Medulla oblongata (tissue), 1 donor: Measurements from ENCODE around the gene PPARD.
A peak's percentile ranks its signal among the peaks of the same experiment; 100 is the strongest.
"Not testable (repeated sequence)": the region's sequence is repeated elsewhere in the genome, so short reads cannot be mapped to it uniquely, and the experiment has no call there.

Experiments
- DNase-seq: peaks from one replicate; pipeline ENCODE4 v3.0.0-alpha.2; 2015; ENCODE audit errors: extremely low spot score

The PPARD gene

GRCh38 chr6:35342258-35343091, at the start of gene PPARD:
PPARD (plus strand) TSS chr6:35342558; CDS start chr6:35411088, 68,530 bp downstream.
- peak; percentile 99 for DNase-seq

GRCh38 chr6:35293681-35294080, 48.7 kb upstream of the PPARD start:
- no peak for DNase-seq

DNA sequence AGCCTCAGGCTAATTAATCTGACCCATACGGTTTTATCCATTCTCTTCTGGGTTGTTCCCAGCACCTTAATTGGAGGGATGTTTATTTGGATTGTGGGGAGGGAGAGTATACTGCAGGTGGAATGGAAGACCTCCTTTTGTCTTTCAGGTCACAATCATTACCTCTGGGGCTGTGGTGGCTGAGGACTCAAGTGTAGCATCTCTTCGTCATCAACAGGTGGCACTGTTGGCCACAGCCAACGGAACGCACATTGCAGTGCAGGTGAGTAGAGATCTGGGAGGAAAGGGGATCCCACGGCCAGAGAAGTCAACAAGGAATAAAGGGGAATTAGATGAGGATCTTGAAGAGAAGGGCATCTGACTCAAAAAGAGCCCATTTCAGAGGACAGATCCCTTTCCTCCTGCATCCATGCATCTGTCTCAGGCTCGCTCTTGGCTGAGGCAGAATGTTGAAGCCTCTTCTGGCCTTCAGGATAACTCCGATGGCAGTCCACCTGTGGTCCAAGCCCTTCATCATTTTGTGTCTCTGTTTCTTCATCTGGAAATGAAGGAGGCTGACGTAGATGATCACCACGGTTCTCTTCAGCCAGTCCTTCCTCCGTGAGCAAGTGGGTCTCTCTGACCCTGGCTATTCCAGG, 47.9 kb upstream of the PPARD start:
- DNase-seq = no peak

DNA sequence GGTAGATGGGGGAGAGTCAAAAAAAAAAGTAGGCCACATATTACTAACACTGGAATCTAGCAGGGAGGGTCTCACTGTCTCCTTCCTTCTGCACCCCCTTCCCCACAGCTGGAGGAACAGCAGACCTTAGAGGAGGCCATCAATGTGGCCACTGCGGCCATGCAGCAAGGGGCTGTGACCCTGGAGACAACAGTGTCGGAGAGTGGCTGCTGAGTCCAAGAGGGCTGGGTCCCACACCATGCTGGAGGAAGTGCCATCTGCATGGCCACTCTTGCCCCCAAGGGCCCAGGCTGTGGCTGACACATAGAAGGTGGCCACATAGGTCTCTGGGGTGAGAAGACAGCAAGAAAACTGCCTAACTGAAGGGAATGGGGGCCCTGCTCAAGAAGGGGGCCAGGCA, 47.3 kb upstream of the PPARD start:
- no peak for DNase-seq

DNA sequence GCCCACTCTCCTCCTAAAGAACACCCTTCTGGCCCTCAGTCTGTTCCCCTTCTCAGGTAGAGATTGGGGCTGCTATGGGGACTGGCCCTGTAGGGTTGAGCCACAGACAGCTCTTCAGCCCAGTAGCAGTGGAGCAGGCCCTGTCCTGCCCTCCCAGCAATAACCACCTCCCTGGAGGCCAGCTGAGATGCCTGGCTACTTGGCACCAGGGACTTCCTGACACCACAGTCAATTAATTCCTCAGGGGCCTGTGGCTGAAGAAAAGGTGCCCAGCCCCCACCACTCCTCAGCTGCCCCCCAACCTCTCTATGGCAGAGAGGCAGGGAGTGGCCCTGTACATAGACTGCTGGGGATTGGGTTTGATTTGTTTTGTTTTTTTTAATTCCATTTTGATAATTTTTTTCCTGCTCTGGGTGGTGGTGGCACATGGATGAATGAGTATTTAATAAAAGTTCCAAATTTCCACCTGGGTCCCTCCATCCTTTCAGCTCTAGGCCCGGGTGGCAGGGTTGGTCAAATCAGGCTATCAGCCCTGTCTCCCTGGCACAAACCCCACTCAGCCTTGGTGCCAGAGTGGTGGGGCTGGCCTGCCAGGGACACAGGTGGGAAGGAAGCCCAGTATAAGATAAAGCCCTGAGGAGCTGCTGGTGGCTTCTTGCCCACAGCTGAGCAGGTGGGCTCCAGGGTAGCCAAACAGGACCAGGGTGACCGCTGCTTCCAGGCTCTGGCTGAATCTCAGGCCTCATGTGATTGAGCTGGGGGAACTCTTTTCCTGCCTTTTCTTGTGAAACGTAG, 46.6 kb upstream of the PPARD start:
- DNase-seq = no peak

GRCh38 chr6:35296931-35297600, 45.3 kb upstream of the PPARD start:
- DNase-seq = no peak

- peak; percentile 74 for DNase-seq
These were observed 44.5 kb upstream of the PPARD start, which contains the start of gene DEF6 for GRCh38 chr6:35297601-35298481. DEF6 (plus strand) TSS chr6:35297818; CDS start chr6:35297857, 39 bp downstream.

DNA sequence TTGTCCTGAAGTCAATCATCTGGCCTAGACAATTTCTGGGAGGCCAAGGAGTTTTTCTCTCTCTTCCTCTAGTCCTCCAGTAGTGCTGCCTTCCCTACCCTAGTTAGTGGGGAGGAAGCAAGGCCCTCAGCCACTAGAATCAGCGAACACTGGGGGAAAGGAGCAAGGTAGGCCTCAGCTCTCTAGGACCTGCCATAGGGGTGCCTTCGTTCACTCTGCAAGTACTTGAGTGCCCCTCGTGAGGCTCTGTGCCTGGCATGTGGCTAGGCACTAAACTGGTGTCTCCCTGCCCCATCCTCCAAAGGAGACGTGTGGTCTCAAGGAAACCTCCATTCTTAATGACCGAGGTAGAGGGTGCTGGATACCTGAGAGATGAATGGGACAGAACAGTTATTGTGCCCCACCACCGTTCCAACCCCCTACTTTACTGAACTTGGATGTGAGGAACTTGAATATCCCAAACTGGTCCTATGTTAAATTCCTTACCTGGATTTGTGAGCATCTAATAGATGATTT, 43.7 kb upstream of the PPARD start:
- DNase-seq = no peak

GRCh38 chr6:35299674-35300073, 42.7 kb upstream of the PPARD start:
- peak; percentile 73 for DNase-seq

GRCh38 chr6:35300848-35301247, 41.5 kb upstream of the PPARD start:
- DNase-seq = peak; percentile 47

- peak; percentile 51 for DNase-seq
These were observed 39.6 kb upstream of the PPARD start for GRCh38 chr6:35302604-35303241.

- DNase-seq = no peak
These were observed 38.1 kb upstream of the PPARD start for GRCh38 chr6:35304299-35304698.

DNA sequence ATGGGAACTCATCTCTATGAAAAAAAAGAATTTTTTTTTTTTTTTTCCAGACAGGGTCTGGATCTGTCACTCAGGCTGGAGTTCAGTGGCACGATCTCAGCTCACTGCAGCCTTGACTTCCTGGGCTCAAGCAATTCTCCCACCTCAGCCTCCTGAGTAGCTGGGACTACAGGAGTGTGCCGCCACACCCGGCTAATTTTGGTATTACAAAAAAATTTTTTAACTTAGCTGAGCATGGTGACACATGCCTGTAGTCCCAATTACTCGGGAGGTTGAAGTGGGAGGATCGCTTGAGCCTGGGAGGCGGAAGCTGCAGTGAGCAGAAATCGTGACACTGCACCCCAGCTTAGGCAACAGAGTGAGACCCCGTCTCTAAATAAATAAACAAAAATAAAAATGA, 37.2 kb upstream of the PPARD start:
- no peak for DNase-seq

- DNase-seq = not testable (repeated sequence)
These were observed 35.2 kb upstream of the PPARD start for GRCh38 chr6:35307138-35307537.

DNA sequence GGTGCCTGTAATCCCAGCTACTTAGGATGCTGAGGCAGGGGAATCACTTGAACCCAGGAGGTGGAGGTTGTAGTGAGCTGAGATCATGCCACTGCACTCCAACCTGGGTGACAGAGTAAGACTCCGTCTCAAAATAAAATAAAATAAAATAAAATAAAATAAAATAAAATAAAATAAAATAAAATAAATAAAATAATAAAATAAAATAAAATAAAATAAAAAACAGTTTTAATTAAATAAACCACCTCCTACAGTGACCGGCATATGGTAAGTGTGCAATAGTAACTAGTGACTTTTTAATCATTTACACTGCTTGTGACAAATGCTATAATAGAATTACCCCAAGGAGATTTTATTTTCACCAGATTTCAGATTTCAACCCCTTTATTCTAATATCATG, 33.8 kb upstream of the PPARD start:
- not testable (repeated sequence) for DNase-seq

DNA sequence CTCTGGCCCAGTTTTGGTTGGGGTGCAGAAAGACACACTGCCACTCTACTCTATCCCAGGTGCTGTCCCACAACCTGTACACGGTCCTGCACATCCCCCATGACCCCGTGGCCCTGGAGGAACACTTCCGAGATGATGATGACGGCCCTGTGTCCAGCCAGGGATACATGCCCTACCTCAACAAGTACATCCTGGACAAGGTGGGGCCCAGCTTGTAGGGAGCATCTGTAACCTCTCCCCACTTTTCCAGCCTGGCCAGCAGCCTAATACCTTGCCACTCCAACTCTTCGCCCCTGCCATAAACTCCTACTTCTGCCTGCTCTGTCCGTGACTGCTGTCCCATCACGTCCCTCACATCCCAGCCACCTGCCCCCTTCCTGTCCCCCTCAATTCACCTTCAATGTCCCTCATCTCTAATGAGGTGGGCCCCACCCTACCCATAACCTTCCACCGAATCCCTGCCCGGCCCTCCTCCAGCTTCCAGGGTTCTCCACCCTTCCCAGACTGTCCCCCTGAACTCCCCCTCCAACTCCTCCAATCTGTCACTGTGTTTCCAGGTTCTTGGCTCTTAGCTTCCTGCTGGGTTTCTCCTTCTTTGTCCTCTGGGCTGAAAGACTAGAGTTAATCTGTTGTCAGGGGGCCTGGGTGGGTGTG, 32.6 kb upstream of the PPARD start:
- DNase-seq = no peak

GRCh38 chr6:35310265-35310831, 32.0 kb upstream of the PPARD start:
- DNase-seq = no peak

GRCh38 chr6:35311390-35312075, 30.8 kb upstream of the PPARD start:
- no peak for DNase-seq
